ENCODE measurements around the gene PCSK2. TPM values are rescaled to one million over a fixed set of nuclear protein-coding genes. Genes with fewer than 3 reads are reported as not detected.

The PCSK2 gene
- total and polyA plus RNA-seq, 2 experiments from 2014 or later: 1.3 to 3.8 TPM

- TF ChIP-seq CTCF (IDR thresholded peaks at IDR 0.05; ENCODE audit: poor library complexity): no peak
- no peak for TF ChIP-seq EZH2 (IDR thresholded peaks at IDR 0.05; ENCODE audit: borderline replicate concordance)
- TF ChIP-seq EZH2phosphoT487 (IDR thresholded peaks at IDR 0.05; ENCODE audit: low read depth, severe bottlenecking, unreplicated experiment): no peak
- Histone ChIP-seq H4K20me1 (ENCODE audit: insufficient read depth, poor library complexity, severe bottlenecking) (no peaks in the 10 kb centered on the region), H3K27ac (no peak overlapping the region), H3K9me2 (replicated peaks; ENCODE audit: insufficient read depth) (no peaks in the 10 kb centered on the region), H3K9me3 (ENCODE audit: low read depth) (no peaks in the 10 kb centered on the region), H3K4me2 (no peak overlapping the region), H3K36me3 (replicated peaks; ENCODE audit: insufficient read depth, low read depth) (no peaks in the 10 kb centered on the region), H3K27me3 (no peaks in the 10 kb centered on the region), H3K79me2 (no peaks in the 10 kb centered on the region), H2AFZ (no peak overlapping the region), H3K4me1 (ENCODE audit: insufficient read depth) (no peaks in the 10 kb centered on the region), H3K4me3 (no peak overlapping the region)
- DNase-seq (ENCODE audit: low spot score): no peak
These were observed 159.0 kb downstream of the PCSK2 start for GRCh38 chr20:17385798-17386197.

- no peaks in the 10 kb centered on the region for H3K4me1 ChIP-seq (ENCODE audit: insufficient read depth)
- no peaks in the 10 kb centered on the region for H3K27me3 ChIP-seq
- no peaks in the 10 kb centered on the region for H3K36me3 ChIP-seq (replicated peaks; ENCODE audit: insufficient read depth, low read depth)
- no peaks in the 10 kb centered on the region for H3K9me2 ChIP-seq (replicated peaks; ENCODE audit: insufficient read depth)
- H3K9me3 ChIP-seq (ENCODE audit: low read depth): no peaks in the 10 kb centered on the region
- no peak overlapping the region for H3K4me2 ChIP-seq
- WGBS (ENCODE audit: low lambda C conversion rate, missing lambda C conversion rate): 85% methylated on average over 5 of the region's 5 CpGs
- H2AFZ ChIP-seq: no peak overlapping the region
- no peak for DNase-seq (ENCODE audit: low spot score)
- no peaks in the 10 kb centered on the region for H3K79me2 ChIP-seq
- no peak for TF ChIP-seq CTCF (IDR thresholded peaks at IDR 0.05; ENCODE audit: poor library complexity)
- no peak for TF ChIP-seq EZH2 (IDR thresholded peaks at IDR 0.05; ENCODE audit: borderline replicate concordance)
- no peak for TF ChIP-seq EZH2phosphoT487 (IDR thresholded peaks at IDR 0.05; ENCODE audit: low read depth, severe bottlenecking, unreplicated experiment)
- H3K27ac ChIP-seq: no peak overlapping the region
- no peaks in the 10 kb centered on the region for H4K20me1 ChIP-seq (ENCODE audit: insufficient read depth, poor library complexity, severe bottlenecking)
- no peak overlapping the region for H3K4me3 ChIP-seq
These were observed 163.8 kb downstream of the PCSK2 start for GRCh38 chr20:17390655-17391054.

GRCh38 chr20:17391127-17391771 is 164.4 kb downstream of the PCSK2 start:
- H3K36me3 ChIP-seq (replicated peaks; ENCODE audit: insufficient read depth, low read depth): no peaks in the 10 kb centered on the region
- H3K79me2 ChIP-seq: no peaks in the 10 kb centered on the region
- no peak overlapping the region for H3K4me2 ChIP-seq
- H3K9me2 ChIP-seq (replicated peaks; ENCODE audit: insufficient read depth): no peaks in the 10 kb centered on the region
- no peaks in the 10 kb centered on the region for H3K27me3 ChIP-seq
- 94% methylated on average over 2 of the region's 2 CpGs for WGBS (ENCODE audit: low lambda C conversion rate, missing lambda C conversion rate)
- TF ChIP-seq EZH2phosphoT487 (IDR thresholded peaks at IDR 0.05; ENCODE audit: low read depth, severe bottlenecking, unreplicated experiment) (no peak), CTCF (IDR thresholded peaks at IDR 0.05; ENCODE audit: poor library complexity) (no peak), EZH2 (IDR thresholded peaks at IDR 0.05; ENCODE audit: borderline replicate concordance) (no peak)
- H3K9me3 ChIP-seq (ENCODE audit: low read depth): no peaks in the 10 kb centered on the region
- no peak for DNase-seq (ENCODE audit: low spot score)
- no peaks in the 10 kb centered on the region for H3K4me1 ChIP-seq (ENCODE audit: insufficient read depth)
- H2AFZ ChIP-seq: no peak overlapping the region
- no peaks in the 10 kb centered on the region for H4K20me1 ChIP-seq (ENCODE audit: insufficient read depth, poor library complexity, severe bottlenecking)
- H3K27ac ChIP-seq: no peak overlapping the region
- H3K4me3 ChIP-seq: no peak overlapping the region
